NK-92 treated with Interleukin-12 subunit alpha and Interleukin-12 subunit beta, amount 100 ng/mL, for 24 hours (cell line): ENCODE measurements around the gene RHOV.

ENCODE experiments used
- DNase-seq: peaks from one replicate; lab custom pipeline; 2025; lab: John Stamatoyannopoulos, UW

RHOV gene

GRCh38 chr15:40902605-40903561 lies 28.8 kb upstream of the RHOV start:
- peak; percentile 67 for DNase-seq

- no peak for DNase-seq
These were observed 27.0 kb upstream of the RHOV start for GRCh38 chr15:40901053-40901443.

- DNase-seq, result no peak
These were observed 26.4 kb upstream of the RHOV start for GRCh38 chr15:40900256-40901052.

- no peak for DNase-seq
These were observed 25.6 kb upstream of the RHOV start for GRCh38 chr15:40899536-40900207.

- no peak for DNase-seq
These were observed 20.8 kb upstream of the RHOV start for GRCh38 chr15:40894681-40895448.

GRCh38 chr15:40893733-40894680 lies 20.0 kb upstream of the RHOV start, which contains the start of gene VPS18:
TSS of gene VPS18 (plus strand) at chr15:40894450. CDS start at chr15:40894769, 319 bp downstream.
- peak; percentile 99 for DNase-seq

- peak; percentile 87 for DNase-seq
These were observed 19.1 kb upstream of the RHOV start for GRCh38 chr15:40893019-40893670.

GRCh38 chr15:40892447-40893012 lies 18.5 kb upstream of the RHOV start:
- DNase-seq, result no peak

GRCh38 chr15:40891810-40892446 lies 17.9 kb upstream of the RHOV start:
- peak; percentile 39 for DNase-seq

GRCh38 chr15:40891138-40891537 lies 17.1 kb upstream of the RHOV start:
- DNase-seq, result no peak

GRCh38 chr15:40889112-40889511 lies 15.1 kb upstream of the RHOV start:
- DNase-seq, result no peak

GRCh38 chr15:40886586-40886985 lies 12.6 kb upstream of the RHOV start:
- DNase-seq, result no peak

- DNase-seq, result no peak
These were observed 7.3 kb upstream of the RHOV start for GRCh38 chr15:40881351-40881750.

- DNase-seq, result no peak
These were observed 5.6 kb upstream of the RHOV start for GRCh38 chr15:40879609-40880008.

GRCh38 chr15:40878785-40879184 lies 4.8 kb upstream of the RHOV start:
- DNase-seq, result peak; percentile 52

GRCh38 chr15:40877694-40878093 lies 3.7 kb upstream of the RHOV start:
- DNase-seq, result no peak

- no peak for DNase-seq
These were observed 2.1 kb upstream of the RHOV start for GRCh38 chr15:40875991-40876730.
